A673 (cell line): Measurements from ENCODE around the gene CLASP1. TPM values are rescaled to one million over a fixed set of nuclear protein-coding genes. Genes with fewer than 3 reads are reported as not detected.

Source experiments
- BruUV-seq: library from RNA; stranded (reverse); fragments of 400-500 nt; replicated peaks from 2 replicates; lab custom pipeline; 2021; lab: Mats Ljungman, UMichigan
- CTCF ChIA-PET: fragments of 300-600 bp; sonication (Branson Sonifier 250); formaldehyde crosslinking; loops from one replicate; lab custom pipeline; 2022; ENCODE audit warnings: antibody characterized with exemption; lab: Charles Lee
- POLR2A ChIA-PET: fragments of 300-600 bp; sonication (Branson Sonifier 250); formaldehyde crosslinking; loops from one replicate; lab custom pipeline; 2022; ENCODE audit warnings: antibody characterized with exemption; ENCODE audit not compliant: low non-redundant PET; lab: Charles Lee
- DNase-seq: peaks from one replicate; pipeline ENCODE4 v3.0.0-alpha.2; 2015; ENCODE audit warnings: low spot score
- H3K27ac ChIP-seq: fragments of 200-600 bp; sonication (generic); 2 replicates; pipeline ENCODE4 v1.5.1; 2016; ENCODE audit warnings: mixed run types, low read depth, mild to moderate bottlenecking, mixed read lengths, antibody characterized with exemption, low read length; ENCODE audit not compliant: poor library complexity, severe bottlenecking
- H3K27me3 ChIP-seq: fragments of 200-600 bp; sonication (generic); replicated peaks from 2 replicates; pipeline ENCODE4 v1.6.1; 2017; ENCODE audit warnings: mixed run types, low read depth, mild to moderate bottlenecking, mixed read lengths, antibody characterized with exemption, low read length; ENCODE audit not compliant: insufficient read depth, poor library complexity
- H3K36me3 ChIP-seq: fragments of 200-600 bp; sonication (generic); 2 replicates; pipeline ENCODE4 v1.6.1; 2016; ENCODE audit warnings: mixed run types, mild to moderate bottlenecking, mixed read lengths, antibody characterized with exemption, low read length; ENCODE audit not compliant: insufficient read depth, poor library complexity, severe bottlenecking
- H3K4me1 ChIP-seq: fragments of 200-600 bp; sonication (generic); 2 replicates; pipeline ENCODE4 v1.6.1; 2017; ENCODE audit warnings: mixed run types, mild to moderate bottlenecking, mixed read lengths, antibody characterized with exemption, low read length; ENCODE audit not compliant: insufficient read depth, poor library complexity, severe bottlenecking
- H3K4me3 ChIP-seq: fragments of 200-600 bp; sonication (generic); 2 replicates; pipeline ENCODE4 v1.5.1; 2016; ENCODE audit warnings: low read depth, mixed run types, mild to moderate bottlenecking, mixed read lengths, low read length; ENCODE audit not compliant: poor library complexity, severe bottlenecking
- H3K9me3 ChIP-seq: fragments of 200-600 bp; sonication (generic); 2 replicates; pipeline ENCODE4 v1.6.1; 2016; ENCODE audit warnings: mixed run types, low read depth, mild to moderate bottlenecking, mixed read lengths, antibody characterized with exemption, low read length; ENCODE audit not compliant: poor library complexity, severe bottlenecking
- CTCF ChIP-seq: fragments of 300-800, 200-600 bp; sonication (generic); conservative IDR thresholded peaks from 2 replicates; pipeline ENCODE4 v1.5.1; 2017; ENCODE audit warnings: low read depth, mild to moderate bottlenecking, antibody characterized with exemption, low read length, moderate library complexity, mixed read lengths
- EZH2 ChIP-seq: fragments of 200-600 bp; sonication (generic); IDR thresholded peaks from 2 replicates; pipeline ENCODE4 v1.6.1; 2017; ENCODE audit warnings: borderline replicate concordance, low read depth, mild to moderate bottlenecking, mixed read lengths, antibody characterized with exemption, low read length; ENCODE audit not compliant: poor library complexity, severe bottlenecking
- intact Hi-C: fragments of 100-400 bp; cut with micrococcal nuclease; formaldehyde crosslinking; loops from one replicate; pipeline ENCODE4 v1.10.0; 2022; ENCODE audit not compliant: unreplicated experiment
- total RNA-seq: library from RNA; stranded (reverse); gene quantifications from 2 replicates; pipeline ENCODE4 v1.2.3, GENCODE V29; 2021

CLASP1 gene
- total RNA-seq, 1 experiment from 2014 or later = 69.1 TPM

GRCh38 chr2:121291251-121291580, 358.0 kb downstream of the CLASP1 start:
- TF ChIP-seq EZH2 = no peak
- no peak for TF ChIP-seq CTCF
- H3K36me3 ChIP-seq = no peaks in the 10 kb centered on the region
- DNase-seq = no peak
- ChIA-PET CTCF (no interaction called here), POLR2A (no interaction called here)
- H3K4me3 ChIP-seq = no peak overlapping the region
- H3K9me3 ChIP-seq = no peaks in the 10 kb centered on the region
- no peaks in the 10 kb centered on the region for H3K4me1 ChIP-seq
- BruUV-seq = no TSS peak
- peaks cover 4% of the 10 kb centered on the region for H3K27me3 ChIP-seq
- intact Hi-C loops = no loop called here
- H3K27ac ChIP-seq = no peak overlapping the region

DNA sequence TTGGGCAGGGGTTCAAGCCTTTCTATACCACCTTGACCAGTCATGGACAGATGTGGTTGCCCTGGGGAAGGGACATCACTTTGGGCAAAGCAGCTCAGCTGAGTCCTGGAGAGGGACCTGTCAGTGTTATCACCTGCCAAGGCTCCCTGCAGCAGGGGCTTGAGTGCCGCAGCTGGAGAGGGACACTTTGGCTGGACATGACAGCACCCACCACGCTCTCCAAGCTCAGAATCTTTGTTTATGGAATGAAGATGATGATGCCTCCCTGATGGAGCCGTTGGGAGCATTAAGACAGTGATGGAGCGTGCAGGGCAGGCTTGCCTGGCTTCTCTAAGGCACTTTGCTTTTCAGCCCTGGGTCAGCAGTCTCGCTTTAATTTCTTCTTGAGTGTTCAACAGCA, 360.0 kb downstream of the CLASP1 start:
- DNase-seq = no peak
- H3K9me3 ChIP-seq = no peaks in the 10 kb centered on the region
- ChIA-PET POLR2A (no interaction called here), CTCF (no interaction called here)
- BruUV-seq = no TSS peak
- H3K4me3 ChIP-seq = no peak overlapping the region
- peaks cover 23% of the 10 kb centered on the region for H3K27me3 ChIP-seq
- no peak overlapping the region for H3K27ac ChIP-seq
- intact Hi-C loops = no loop called here
- TF ChIP-seq EZH2 = no peak
- TF ChIP-seq CTCF = no peak
- no peaks in the 10 kb centered on the region for H3K4me1 ChIP-seq
- no peaks in the 10 kb centered on the region for H3K36me3 ChIP-seq

- CTCF ChIA-PET = no interaction called here
- Histone ChIP-seq H3K4me1 (no peaks in the 10 kb centered on the region), H3K36me3 (no peaks in the 10 kb centered on the region), H3K27me3 (peaks cover 29% of the 10 kb centered on the region), H3K27ac (no peak overlapping the region), H3K4me3 (no peak overlapping the region), H3K9me3 (no peaks in the 10 kb centered on the region)
- TF ChIP-seq EZH2 (no peak), CTCF (no peak)
- no peak for DNase-seq
- intact Hi-C loops = no loop called here
- POLR2A ChIA-PET = no interaction called here
- BruUV-seq = no TSS peak
Measured at GRCh38 chr2:121288454-121289231, 360.6 kb downstream of the CLASP1 start.
